Breast epithelium (tissue), 4 donors: ENCODE data around the gene NPHP1. TPM values are rescaled to one million over a fixed set of nuclear protein-coding genes. Genes with fewer than 3 reads are reported as not detected.
"Not testable (repeated sequence)": the region's sequence is repeated elsewhere in the genome, so short reads cannot be mapped to it uniquely, and the experiment has no call there.

ENCODE experiments used
- DNase-seq, 2 donors: peaks; one replicate each; pipeline ENCODE4 v3.0.0-alpha.2; 2019; ENCODE audit warnings: low spot score in 2 of 2
- H3K27ac ChIP-seq, 2 donors: fragments of 200-600 bp; sonication (generic) in 1 of 2; one replicate each; pipeline ENCODE4 v1.5.1; 2016 to 2019; ENCODE audit warnings: mild to moderate bottlenecking in 1 of 2
- H3K27me3 ChIP-seq, 2 donors: fragments of 200-600 bp; sonication (generic) in 1 of 2; one replicate each; pipeline versions ENCODE4 v1.5.1 to v1.6.0; 2017 to 2019; ENCODE audit warnings: control low read depth in 1 of 2, mild to moderate bottlenecking in 1 of 2
- H3K36me3 ChIP-seq: fragments of 200-600 bp; one replicate; pipeline ENCODE4 v1.5.1; 2019
- H3K4me1 ChIP-seq, 2 donors: fragments of 200-600 bp; sonication (generic); one replicate each; pipeline ENCODE4 v1.5.1; 2016 to 2019; ENCODE audit warnings: control low read depth in 1 of 2
- H3K4me3 ChIP-seq, 3 donors: fragments of 200-600 bp; sonication (generic); 1 replicate in 2 of 3; 2 replicates in 1 of 3; pipeline ENCODE4 v1.5.1; 2016 to 2019; ENCODE audit warnings: mild to moderate bottlenecking in 3 of 3, moderate library complexity in 2 of 3
- H3K9me3 ChIP-seq, 2 donors: fragments of 200-600 bp; sonication (generic) in 1 of 2; one replicate each; pipeline ENCODE4 v1.5.1; 2016 to 2019; ENCODE audit warnings: control low read depth in 1 of 2
- CTCF ChIP-seq, 3 donors: fragments of 450-650 bp; IDR thresholded peaks; one replicate each; pipeline ENCODE4 v1.5.1; 2016 to 2017; ENCODE audit warnings: antibody characterized with exemption in 3 of 3, mild to moderate bottlenecking in 3 of 3, moderate library complexity in 3 of 3
- POLR2A ChIP-seq: fragments of 450-650 bp; IDR thresholded peaks from one replicate; pipeline ENCODE4 v1.6.1; 2016; ENCODE audit warnings: antibody characterized with exemption, mild to moderate bottlenecking, moderate library complexity
- POLR2AphosphoS5 ChIP-seq, 3 donors: sonication (generic); formaldehyde crosslinking; IDR thresholded peaks; one replicate each; pipeline ENCODE4 v1.6.1; 2017; ENCODE audit warnings: antibody characterized with exemption in 3 of 3
- intact Hi-C: fragments of 100-400 bp; cut with DNase I; formaldehyde crosslinking; loops from one replicate; pipeline ENCODE4 v1.15.1; 2023; ENCODE audit warnings: low total_unique reads
- total RNA-seq, 3 donors: library from RNA; depleted of rRNA; stranded (reverse); fragments of >200 nt; gene quantifications; one replicate each; pipeline ENCODE4 v1.1.0, GENCODE V29; 2016

The NPHP1 gene
- total RNA-seq, 3 donors from 2014 or later, result 5.4 to 15.4 (median 7.2) TPM

GRCh38 chr2:110170102-110170501 lies 34.7 kb downstream of the NPHP1 start:
- no peak for DNase-seq
- no peaks in the 10 kb centered on the region for H3K4me1 ChIP-seq
- intact Hi-C loops, result no loop called here
- H3K27me3 ChIP-seq, result no peaks in the 10 kb centered on the region
- no peak for TF ChIP-seq POLR2A
- no peak for TF ChIP-seq POLR2AphosphoS5 (IDR thresholded peaks at IDR 0.05)
- no peaks in the 10 kb centered on the region for H3K36me3 ChIP-seq
- no peak overlapping the region for H3K27ac ChIP-seq
- H3K4me3 ChIP-seq, result no peak overlapping the region
- no peaks in the 10 kb centered on the region for H3K9me3 ChIP-seq

GRCh38 chr2:110167326-110168000 lies 37.4 kb downstream of the NPHP1 start:
- H3K9me3 ChIP-seq, result no peaks in the 10 kb centered on the region
- no peaks in the 10 kb centered on the region for H3K4me1 ChIP-seq
- no peaks in the 10 kb centered on the region for H3K36me3 ChIP-seq
- no peak overlapping the region for H3K4me3 ChIP-seq
- TF ChIP-seq POLR2A (no peak), POLR2AphosphoS5 (IDR thresholded peaks at IDR 0.05) (no peak), CTCF (IDR thresholded peaks at IDR 0.05) (no peak)
- DNase-seq, result no peak
- intact Hi-C loops, result no loop called here
- H3K27me3 ChIP-seq, result no peaks in the 10 kb centered on the region
- no peak overlapping the region for H3K27ac ChIP-seq

- H3K27ac ChIP-seq, result no peak overlapping the region
These were observed 38.5 kb downstream of the NPHP1 start for GRCh38 chr2:110166266-110166665.

GRCh38 chr2:110157153-110157793 lies 47.5 kb downstream of the NPHP1 start:
- peaks cover 3% of the 10 kb centered on the region for H3K36me3 ChIP-seq
- no peaks in the 10 kb centered on the region for H3K27me3 ChIP-seq
- DNase-seq, result no peak
- H3K4me3 ChIP-seq, result no peak overlapping the region
- intact Hi-C loops, result no loop called here
- no peaks in the 10 kb centered on the region for H3K4me1 ChIP-seq
- no peak overlapping the region for H3K27ac ChIP-seq
- TF ChIP-seq CTCF (IDR thresholded peaks at IDR 0.05) (peak; percentile 57 to 90 (median 62)), POLR2A (no peak)
- H3K9me3 ChIP-seq, result peaks cover 8 to 9% of the 10 kb centered on the region in 2 donors

More at GRCh38 chr2:110166266-110166665, 38.5 kb downstream of the NPHP1 start:
- Histone ChIP-seq H3K36me3 (no peaks in the 10 kb centered on the region), H3K4me1 (no peaks in the 10 kb centered on the region), H3K9me3 (no peaks in the 10 kb centered on the region), H3K27me3 (no peaks in the 10 kb centered on the region), H3K4me3 (no peak overlapping the region)
- intact Hi-C loops, result no loop called here
- DNase-seq, result no peak
- TF ChIP-seq POLR2A, result no peak
- TF ChIP-seq POLR2AphosphoS5 (IDR thresholded peaks at IDR 0.05), result no peak
- TF ChIP-seq CTCF (IDR thresholded peaks at IDR 0.05), result no peak

- H3K4me3 ChIP-seq, DNase-seq, H3K4me1 ChIP-seq, H3K9me3 ChIP-seq, H3K27me3 ChIP-seq, H3K27ac ChIP-seq, intact Hi-C loops, H3K36me3 ChIP-seq: not testable (repeated sequence)
These were observed 50.0 kb downstream of the NPHP1 start for GRCh38 chr2:110154828-110155227.

- H3K4me1 ChIP-seq, H3K9me3 ChIP-seq, H3K4me3 ChIP-seq, H3K36me3 ChIP-seq, H3K27ac ChIP-seq, DNase-seq, intact Hi-C loops, H3K27me3 ChIP-seq: not testable (repeated sequence)
These were observed 50.6 kb downstream of the NPHP1 start for GRCh38 chr2:110154188-110154587.
